ENCODE data around the gene B9D2.

DNA sequence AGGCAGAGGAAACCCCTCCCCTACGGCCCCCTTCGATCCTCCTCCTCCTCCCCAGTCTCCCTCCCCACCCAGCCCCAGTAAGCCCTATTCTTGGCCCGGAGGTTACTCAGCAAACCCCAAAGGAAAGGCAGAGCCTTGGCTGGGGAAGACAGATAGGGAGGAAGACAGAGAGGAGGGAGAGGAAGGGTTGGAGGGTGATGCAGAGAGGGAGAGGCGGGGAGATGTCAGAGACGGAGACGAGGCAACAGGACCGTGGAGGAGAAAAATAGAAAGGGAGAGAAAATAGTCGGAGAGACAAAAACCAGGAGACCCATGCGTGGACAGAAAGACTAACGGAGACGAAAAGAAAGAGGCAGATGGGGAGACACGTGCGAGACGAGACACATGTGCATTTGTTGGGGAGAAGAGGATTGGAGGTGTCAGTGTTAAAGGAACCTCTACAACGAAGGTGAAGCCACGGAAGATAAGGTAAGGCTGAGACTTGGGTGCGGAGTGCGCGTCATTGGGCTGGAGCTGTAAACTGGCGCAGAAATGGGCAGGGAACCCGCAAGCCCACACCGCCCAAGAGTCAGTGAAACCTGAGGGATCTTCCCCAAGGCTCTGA is 13.1 kb downstream of the B9D2 start:
- TF ChIP-seq ZBTB20 (tag by site-specific recombination; IDR thresholded peaks at IDR 0.05) (no peak), ZBTB1 (tag by site-specific recombination; IDR thresholded peaks at IDR 0.05) (no peak), ZNF335 (tag by site-specific recombination; conservative IDR thresholded peaks at IDR 0.05) (no peak), ZSCAN30 (tag by site-specific recombination; IDR thresholded peaks at IDR 0.05) (no peak), ZNF239 (tag by site-specific recombination; IDR thresholded peaks at IDR 0.05) (no peak)
- TF ChIP-seq, protein P1, sequence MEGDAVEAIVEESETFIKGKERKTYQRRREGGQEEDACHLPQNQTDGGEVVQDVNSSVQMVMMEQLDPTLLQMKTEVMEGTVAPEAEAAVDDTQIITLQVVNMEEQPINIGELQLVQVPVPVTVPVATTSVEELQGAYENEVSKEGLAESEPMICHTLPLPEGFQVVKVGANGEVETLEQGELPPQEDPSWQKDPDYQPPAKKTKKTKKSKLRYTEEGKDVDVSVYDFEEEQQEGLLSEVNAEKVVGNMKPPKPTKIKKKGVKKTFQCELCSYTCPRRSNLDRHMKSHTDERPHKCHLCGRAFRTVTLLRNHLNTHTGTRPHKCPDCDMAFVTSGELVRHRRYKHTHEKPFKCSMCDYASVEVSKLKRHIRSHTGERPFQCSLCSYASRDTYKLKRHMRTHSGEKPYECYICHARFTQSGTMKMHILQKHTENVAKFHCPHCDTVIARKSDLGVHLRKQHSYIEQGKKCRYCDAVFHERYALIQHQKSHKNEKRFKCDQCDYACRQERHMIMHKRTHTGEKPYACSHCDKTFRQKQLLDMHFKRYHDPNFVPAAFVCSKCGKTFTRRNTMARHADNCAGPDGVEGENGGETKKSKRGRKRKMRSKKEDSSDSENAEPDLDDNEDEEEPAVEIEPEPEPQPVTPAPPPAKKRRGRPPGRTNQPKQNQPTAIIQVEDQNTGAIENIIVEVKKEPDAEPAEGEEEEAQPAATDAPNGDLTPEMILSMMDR (tag by site-specific recombination; IDR thresholded peaks at IDR 0.05): no peak
- TF ChIP-seq, protein P2, sequence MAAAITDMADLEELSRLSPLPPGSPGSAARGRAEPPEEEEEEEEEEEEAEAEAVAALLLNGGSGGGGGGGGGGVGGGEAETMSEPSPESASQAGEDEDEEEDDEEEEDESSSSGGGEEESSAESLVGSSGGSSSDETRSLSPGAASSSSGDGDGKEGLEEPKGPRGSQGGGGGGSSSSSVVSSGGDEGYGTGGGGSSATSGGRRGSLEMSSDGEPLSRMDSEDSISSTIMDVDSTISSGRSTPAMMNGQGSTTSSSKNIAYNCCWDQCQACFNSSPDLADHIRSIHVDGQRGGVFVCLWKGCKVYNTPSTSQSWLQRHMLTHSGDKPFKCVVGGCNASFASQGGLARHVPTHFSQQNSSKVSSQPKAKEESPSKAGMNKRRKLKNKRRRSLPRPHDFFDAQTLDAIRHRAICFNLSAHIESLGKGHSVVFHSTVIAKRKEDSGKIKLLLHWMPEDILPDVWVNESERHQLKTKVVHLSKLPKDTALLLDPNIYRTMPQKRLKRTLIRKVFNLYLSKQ (tag by site-specific recombination; IDR thresholded peaks at IDR 0.05; ENCODE audit: borderline replicate concordance): no peak
- TF ChIP-seq, protein P3, sequence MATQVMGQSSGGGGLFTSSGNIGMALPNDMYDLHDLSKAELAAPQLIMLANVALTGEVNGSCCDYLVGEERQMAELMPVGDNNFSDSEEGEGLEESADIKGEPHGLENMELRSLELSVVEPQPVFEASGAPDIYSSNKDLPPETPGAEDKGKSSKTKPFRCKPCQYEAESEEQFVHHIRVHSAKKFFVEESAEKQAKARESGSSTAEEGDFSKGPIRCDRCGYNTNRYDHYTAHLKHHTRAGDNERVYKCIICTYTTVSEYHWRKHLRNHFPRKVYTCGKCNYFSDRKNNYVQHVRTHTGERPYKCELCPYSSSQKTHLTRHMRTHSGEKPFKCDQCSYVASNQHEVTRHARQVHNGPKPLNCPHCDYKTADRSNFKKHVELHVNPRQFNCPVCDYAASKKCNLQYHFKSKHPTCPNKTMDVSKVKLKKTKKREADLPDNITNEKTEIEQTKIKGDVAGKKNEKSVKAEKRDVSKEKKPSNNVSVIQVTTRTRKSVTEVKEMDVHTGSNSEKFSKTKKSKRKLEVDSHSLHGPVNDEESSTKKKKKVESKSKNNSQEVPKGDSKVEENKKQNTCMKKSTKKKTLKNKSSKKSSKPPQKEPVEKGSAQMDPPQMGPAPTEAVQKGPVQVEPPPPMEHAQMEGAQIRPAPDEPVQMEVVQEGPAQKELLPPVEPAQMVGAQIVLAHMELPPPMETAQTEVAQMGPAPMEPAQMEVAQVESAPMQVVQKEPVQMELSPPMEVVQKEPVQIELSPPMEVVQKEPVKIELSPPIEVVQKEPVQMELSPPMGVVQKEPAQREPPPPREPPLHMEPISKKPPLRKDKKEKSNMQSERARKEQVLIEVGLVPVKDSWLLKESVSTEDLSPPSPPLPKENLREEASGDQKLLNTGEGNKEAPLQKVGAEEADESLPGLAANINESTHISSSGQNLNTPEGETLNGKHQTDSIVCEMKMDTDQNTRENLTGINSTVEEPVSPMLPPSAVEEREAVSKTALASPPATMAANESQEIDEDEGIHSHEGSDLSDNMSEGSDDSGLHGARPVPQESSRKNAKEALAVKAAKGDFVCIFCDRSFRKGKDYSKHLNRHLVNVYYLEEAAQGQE (tag by site-specific recombination; IDR thresholded peaks at IDR 0.05): no peak
- TF ChIP-seq, protein P4, sequence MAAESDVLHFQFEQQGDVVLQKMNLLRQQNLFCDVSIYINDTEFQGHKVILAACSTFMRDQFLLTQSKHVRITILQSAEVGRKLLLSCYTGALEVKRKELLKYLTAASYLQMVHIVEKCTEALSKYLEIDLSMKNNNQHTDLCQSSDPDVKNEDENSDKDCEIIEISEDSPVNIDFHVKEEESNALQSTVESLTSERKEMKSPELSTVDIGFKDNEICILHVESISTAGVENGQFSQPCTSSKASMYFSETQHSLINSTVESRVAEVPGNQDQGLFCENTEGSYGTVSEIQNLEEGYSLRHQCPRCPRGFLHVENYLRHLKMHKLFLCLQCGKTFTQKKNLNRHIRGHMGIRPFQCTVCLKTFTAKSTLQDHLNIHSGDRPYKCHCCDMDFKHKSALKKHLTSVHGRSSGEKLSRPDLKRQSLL (tag by site-specific recombination; IDR thresholded peaks at IDR 0.05): no peak
